ENCODE results near the gene UBAP2. TPM values are rescaled to one million over a fixed set of nuclear protein-coding genes. Genes with fewer than 3 reads are reported as not detected.

UBAP2 gene
- total RNA-seq, 6 experiments from 2014 or later, result 9.5 to 15.9 (median 11.4) TPM

- no peaks in the 10 kb centered on the region for H3K27me3 ChIP-seq
- H3K4me1 ChIP-seq, result no peaks in the 10 kb centered on the region
- H3K36me3 ChIP-seq, result peaks cover 3 to 28% (median 11%) of the 10 kb centered on the region in 4 donors
- no peak overlapping the region for H3K27ac ChIP-seq
- intact Hi-C loops (cut with DNase I), result no loop called here
- no peak for ATAC-seq
- no peak overlapping the region for H3K4me3 ChIP-seq
- DNase-seq, result no peak
- WGBS (ENCODE audit: insufficient coverage, low coverage, low lambda C conversion rate, missing lambda C conversion rate), result 91% methylated on average over 1 of the region's 1 CpG
- no peak for TF ChIP-seq POLR2A (IDR thresholded peaks at IDR 0.05)
- no peak for TF ChIP-seq CTCF (IDR thresholded peaks at IDR 0.05)
- no peaks in the 10 kb centered on the region for H3K9me3 ChIP-seq
Observed at GRCh38 chr9:33905137-33905536, 143.6 kb downstream of the UBAP2 start.

- intact Hi-C loops (cut with DNase I), result no loop called here
- ATAC-seq (no peak), DNase-seq (no peak)
- TF ChIP-seq CTCF (IDR thresholded peaks at IDR 0.05), result no peak
- no peak for TF ChIP-seq POLR2A (IDR thresholded peaks at IDR 0.05)
- H3K4me3 ChIP-seq, result no peak overlapping the region
- H3K9me3 ChIP-seq, result no peaks in the 10 kb centered on the region
- peaks cover 3 to 36% (median 13%) of the 10 kb centered on the region in 4 donors for H3K36me3 ChIP-seq
- 73% methylated on average over 4 of the region's 4 CpGs for WGBS (ENCODE audit: insufficient coverage, low coverage, low lambda C conversion rate, missing lambda C conversion rate)
- H3K27ac ChIP-seq, result no peak overlapping the region
- no peaks in the 10 kb centered on the region for H3K4me1 ChIP-seq
- H3K27me3 ChIP-seq, result no peaks in the 10 kb centered on the region
Observed at GRCh38 chr9:33903157-33903780, 145.4 kb downstream of the UBAP2 start.

- intact Hi-C loops (cut with DNase I), result no loop called here
- Histone ChIP-seq H3K36me3 (peaks cover 0 to 9% (median 0%) of the 10 kb centered on the region in 4 donors), H3K27ac (no peak overlapping the region), H3K4me3 (no peak overlapping the region), H3K4me1 (no peaks in the 10 kb centered on the region), H3K9me3 (no peaks in the 10 kb centered on the region), H3K27me3 (no peaks in the 10 kb centered on the region)
- no peak for TF ChIP-seq POLR2A (IDR thresholded peaks at IDR 0.05)
- TF ChIP-seq CTCF (IDR thresholded peaks at IDR 0.05), result no peak
- no peak for ATAC-seq
- no peak for DNase-seq
Observed at GRCh38 chr9:33894316-33894715, 154.4 kb downstream of the UBAP2 start.

GRCh38 chr9:33893861-33894260 is 154.8 kb downstream of the UBAP2 start:
- DNase-seq, result no peak
- Histone ChIP-seq H3K4me3 (no peak overlapping the region), H3K36me3 (peaks cover 0 to 9% (median 0%) of the 10 kb centered on the region in 4 donors), H3K27me3 (no peaks in the 10 kb centered on the region), H3K9me3 (no peaks in the 10 kb centered on the region), H3K27ac (no peak overlapping the region), H3K4me1 (no peaks in the 10 kb centered on the region)
- ATAC-seq, result no peak
- TF ChIP-seq CTCF (IDR thresholded peaks at IDR 0.05) (no peak), POLR2A (IDR thresholded peaks at IDR 0.05) (no peak)
- intact Hi-C loops (cut with DNase I), result no loop called here

- intact Hi-C loops (cut with DNase I), result no loop called here
- H3K27me3 ChIP-seq, result no peaks in the 10 kb centered on the region
- no peak for ATAC-seq
- no peak overlapping the region for H3K4me3 ChIP-seq
- peaks cover 0 to 4% (median 0%) of the 10 kb centered on the region in 4 donors for H3K36me3 ChIP-seq
- no peak overlapping the region for H3K27ac ChIP-seq
- 55% methylated on average over 2 of the region's 2 CpGs for WGBS (ENCODE audit: insufficient coverage, low coverage, low lambda C conversion rate, missing lambda C conversion rate)
- TF ChIP-seq CTCF (IDR thresholded peaks at IDR 0.05) (no peak), POLR2A (IDR thresholded peaks at IDR 0.05) (no peak)
- peaks cover 0 to 15% (median 2%) of the 10 kb centered on the region in 4 donors for H3K4me1 ChIP-seq
- DNase-seq, result no peak
- no peaks in the 10 kb centered on the region for H3K9me3 ChIP-seq
Observed at GRCh38 chr9:33885948-33886347, 162.7 kb downstream of the UBAP2 start.
